ENCODE results near the gene SBF1. TPM values are rescaled to one million over a fixed set of nuclear protein-coding genes. Genes with fewer than 3 reads are reported as not detected.

SBF1 gene
- total and polyA plus RNA-seq, 7 donors: 13.8 to 67.3 (median 23.2) TPM

GRCh38 chr22:50497093-50497492 lies 22.3 kb upstream of the SBF1 start:
- WGBS, 2 donors: 15 to 64% methylated on average over 6 of the region's 6 CpGs
- intact Hi-C loops (cut with DNase I): no loop called here
- no peak for TF ChIP-seq POLR2A (IDR thresholded peaks at IDR 0.05)
- TF ChIP-seq EP300 (IDR thresholded peaks at IDR 0.05): no peak
- TF ChIP-seq, protein P1, sequence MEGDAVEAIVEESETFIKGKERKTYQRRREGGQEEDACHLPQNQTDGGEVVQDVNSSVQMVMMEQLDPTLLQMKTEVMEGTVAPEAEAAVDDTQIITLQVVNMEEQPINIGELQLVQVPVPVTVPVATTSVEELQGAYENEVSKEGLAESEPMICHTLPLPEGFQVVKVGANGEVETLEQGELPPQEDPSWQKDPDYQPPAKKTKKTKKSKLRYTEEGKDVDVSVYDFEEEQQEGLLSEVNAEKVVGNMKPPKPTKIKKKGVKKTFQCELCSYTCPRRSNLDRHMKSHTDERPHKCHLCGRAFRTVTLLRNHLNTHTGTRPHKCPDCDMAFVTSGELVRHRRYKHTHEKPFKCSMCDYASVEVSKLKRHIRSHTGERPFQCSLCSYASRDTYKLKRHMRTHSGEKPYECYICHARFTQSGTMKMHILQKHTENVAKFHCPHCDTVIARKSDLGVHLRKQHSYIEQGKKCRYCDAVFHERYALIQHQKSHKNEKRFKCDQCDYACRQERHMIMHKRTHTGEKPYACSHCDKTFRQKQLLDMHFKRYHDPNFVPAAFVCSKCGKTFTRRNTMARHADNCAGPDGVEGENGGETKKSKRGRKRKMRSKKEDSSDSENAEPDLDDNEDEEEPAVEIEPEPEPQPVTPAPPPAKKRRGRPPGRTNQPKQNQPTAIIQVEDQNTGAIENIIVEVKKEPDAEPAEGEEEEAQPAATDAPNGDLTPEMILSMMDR (IDR thresholded peaks at IDR 0.05): no peak
- no peak for TF ChIP-seq POLR2AphosphoS5 (IDR thresholded peaks at IDR 0.05)
- Histone ChIP-seq H3K27me3 (no peaks in the 10 kb centered on the region), H3K9me3 (no peaks in the 10 kb centered on the region), H3K4me1 (peaks cover 0 to 8% (median 0%) of the 10 kb centered on the region in 4 donors), H3K27ac (no peak overlapping the region), H3K4me3 (no peak overlapping the region), H3K36me3 (no peaks in the 10 kb centered on the region)
- DNase-seq: no peak

- H3K36me3 ChIP-seq: no peaks in the 10 kb centered on the region
- H3K4me1 ChIP-seq: no peaks in the 10 kb centered on the region
- no peak overlapping the region for H3K27ac ChIP-seq
- no peak for DNase-seq
- TF ChIP-seq POLR2AphosphoS5 (IDR thresholded peaks at IDR 0.05) (no peak), EP300 (IDR thresholded peaks at IDR 0.05) (no peak), POLR2A (IDR thresholded peaks at IDR 0.05) (no peak)
- TF ChIP-seq, protein P1 (IDR thresholded peaks at IDR 0.05): no peak
- no peaks in the 10 kb centered on the region for H3K9me3 ChIP-seq
- intact Hi-C loops (cut with DNase I): no loop called here
- WGBS, 2 donors: 55 to 59% methylated on average over 27 of the region's 27 CpGs
- no peak overlapping the region for H3K4me3 ChIP-seq
- peaks cover 0 to 16% (median 3%) of the 10 kb centered on the region in 3 donors for H3K27me3 ChIP-seq
Observed at GRCh38 chr22:50490531-50491308, 15.9 kb upstream of the SBF1 start.

DNA sequence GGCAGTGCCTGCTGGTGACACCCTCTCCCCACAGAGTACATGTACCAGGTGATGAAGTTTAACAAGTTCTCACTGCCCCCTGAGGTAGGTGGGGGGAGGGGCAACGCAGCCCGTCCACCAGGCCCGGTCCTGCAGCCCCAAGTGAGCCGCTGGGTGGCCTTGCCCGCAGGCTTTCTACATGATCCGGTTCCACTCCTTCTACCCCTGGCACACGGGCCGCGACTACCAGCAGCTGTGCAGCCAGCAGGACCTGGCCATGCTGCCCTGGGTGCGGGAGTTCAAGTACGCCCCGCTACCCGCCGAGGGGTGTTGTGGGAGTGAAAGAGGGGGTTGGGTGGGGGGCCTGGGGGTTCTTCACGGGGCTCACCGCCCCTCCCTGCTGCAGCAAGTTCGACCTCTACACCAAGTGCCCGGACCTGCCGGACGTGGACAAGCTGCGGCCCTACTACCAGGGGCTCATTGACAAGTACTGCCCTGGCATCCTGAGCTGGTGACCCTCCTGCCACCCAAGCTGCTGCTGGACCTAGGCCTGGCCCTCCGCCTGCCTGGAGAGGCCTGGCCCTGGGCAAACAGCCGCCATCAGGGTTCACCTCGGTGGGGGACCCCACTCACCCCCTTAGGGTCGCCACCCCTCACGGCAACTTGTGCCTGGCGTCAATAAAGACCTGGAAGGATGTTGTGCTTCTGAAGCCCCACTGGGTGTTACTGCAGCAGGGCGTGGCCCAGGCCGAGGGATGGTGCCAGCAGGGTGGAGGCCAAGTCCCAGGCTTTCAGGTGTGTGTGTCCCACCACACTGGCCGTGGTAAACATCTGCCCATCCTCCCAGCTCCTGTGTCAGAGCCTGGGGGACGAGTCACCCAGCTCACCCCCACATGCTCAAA lies 14.8 kb upstream of the SBF1 start:
- TF ChIP-seq POLR2A (IDR thresholded peaks at IDR 0.05): no peak
- no peak for TF ChIP-seq POLR2AphosphoS5 (IDR thresholded peaks at IDR 0.05)
- TF ChIP-seq, protein P1 (IDR thresholded peaks at IDR 0.05): no peak
- TF ChIP-seq EP300 (IDR thresholded peaks at IDR 0.05): no peak
- intact Hi-C loops (cut with DNase I): no loop called here
- no peak for DNase-seq
- no peaks in the 10 kb centered on the region for H3K9me3 ChIP-seq
- no peaks in the 10 kb centered on the region for H3K36me3 ChIP-seq
- H3K4me3 ChIP-seq: no peak overlapping the region
- H3K27ac ChIP-seq: no peak overlapping the region
- 78 to 84% methylated on average over 31 of the region's 31 CpGs for WGBS, 2 donors
- H3K4me1 ChIP-seq: no peaks in the 10 kb centered on the region
- H3K27me3 ChIP-seq: peaks cover 2 to 24% (median 3%) of the 10 kb centered on the region in 3 donors

- no peak overlapping the region for H3K27ac ChIP-seq
- no peaks in the 10 kb centered on the region for H3K36me3 ChIP-seq
- DNase-seq: no peak
- peaks cover 3 to 32% (median 9%) of the 10 kb centered on the region in 3 donors for H3K27me3 ChIP-seq
- intact Hi-C loops (cut with DNase I): no loop called here
- WGBS, 2 donors: 84 to 90% methylated on average over 19 of the region's 19 CpGs
- TF ChIP-seq POLR2AphosphoS5 (IDR thresholded peaks at IDR 0.05) (no peak), POLR2A (IDR thresholded peaks at IDR 0.05) (no peak), EP300 (IDR thresholded peaks at IDR 0.05) (no peak)
- TF ChIP-seq, protein P1 (IDR thresholded peaks at IDR 0.05): no peak
- no peak overlapping the region for H3K4me3 ChIP-seq
- no peaks in the 10 kb centered on the region for H3K9me3 ChIP-seq
- H3K4me1 ChIP-seq: no peaks in the 10 kb centered on the region
Observed at GRCh38 chr22:50488886-50489285, 14.1 kb upstream of the SBF1 start.

Measured in sigmoid colon (tissue), 7 donors.